Endothelial cell of umbilical vein (primary cell): Measurements from ENCODE around the gene EBLN1. TPM values are rescaled to one million over a fixed set of nuclear protein-coding genes. Genes with fewer than 3 reads are reported as not detected.

Source experiments
- BruUV-seq: library from RNA; stranded (reverse); fragments of 400-500 nt; replicated peaks from 2 replicates; lab custom pipeline; 2021; lab: Mats Ljungman, UMichigan
- CTCF ChIA-PET: fragments of 300-600, 350-600 bp; sonication (Branson Sonifier 250); formaldehyde crosslinking; loops from one replicate; lab custom pipeline; 2021; ENCODE audit warnings: antibody characterized with exemption, inconsistent platforms; lab: Charles Lee
- POLR2A ChIA-PET: fragments of 300-600, 350-600 bp; sonication (Branson Sonifier 250); formaldehyde crosslinking; loops from one replicate; lab custom pipeline; 2021; ENCODE audit warnings: antibody characterized with exemption, inconsistent platforms; lab: Charles Lee
- DNase-seq: peaks from one replicate; pipeline ENCODE4 v3.0.0-alpha.2; 2011; ENCODE audit warnings: low read depth, low spot score
- FAIRE-seq: peaks from 2 replicates; lab custom pipeline; 2011; peaks lifted over from hg19 to GRCh38; lab: Jason Lieb, UNC
- H2AFZ ChIP-seq: 2 replicates; pipeline ENCODE4 v1.6.0; 2012; ENCODE audit warnings: low read depth, low read length, control low read depth, inconsistent platforms
- H3K27ac ChIP-seq: 2 replicates; pipeline ENCODE4 v1.5.1; 2011; ENCODE audit warnings: low read depth, mild to moderate bottlenecking, control low read depth, low read length, moderate library complexity; ENCODE audit not compliant: insufficient read depth
- H3K27me3 ChIP-seq, 2 experiments: 2 replicates each; pipeline versions ENCODE4 v1.6.0 to v1.6.1; 2011; ENCODE audit warnings: low read length in 2 of 2, mixed read lengths in 1 of 2; ENCODE audit not compliant: control insufficient read depth in 2 of 2, insufficient read depth in 2 of 2
- H3K36me3 ChIP-seq, 2 experiments: 2 replicates in 1 of 2; 3 replicates in 1 of 2; pipeline ENCODE4 v1.5.1; 2011; ENCODE audit warnings: low read length in 2 of 2, mild to moderate bottlenecking in 1 of 2, moderate library complexity in 1 of 2; ENCODE audit not compliant: control insufficient read depth in 2 of 2, insufficient read depth in 2 of 2; ENCODE audit errors: extremely low read depth in 1 of 2
- H3K4me1 ChIP-seq: 3 replicates; pipeline ENCODE4 v1.5.1; 2011; ENCODE audit warnings: mild to moderate bottlenecking, low read length; ENCODE audit not compliant: control insufficient read depth, insufficient read depth; ENCODE audit errors: extremely low read depth
- H3K4me2 ChIP-seq: 2 replicates; pipeline ENCODE4 v1.6.1; 2011; ENCODE audit warnings: low read length, control low read depth, mixed read lengths; ENCODE audit not compliant: insufficient read depth
- H3K4me3 ChIP-seq, 3 experiments: fragments of 200-600 bp in 1 of 3; sonication (generic), shearing (Covaris generic) in 1 of 3; replicated peaks in 1 of 3; 2 replicates each; pipeline ENCODE4 v1.5.1; 2011 to 2016; ENCODE audit warnings: control low read depth in 3 of 3, low read length in 3 of 3, mild to moderate bottlenecking in 2 of 3, inconsistent platforms in 1 of 3, low read depth in 1 of 3, moderate library complexity in 1 of 3; ENCODE audit not compliant: insufficient read depth in 1 of 3
- H3K79me2 ChIP-seq: 2 replicates; pipeline ENCODE4 v1.6.0; 2012; ENCODE audit warnings: low read length, inconsistent platforms; ENCODE audit not compliant: control insufficient read depth, insufficient read depth
- H3K9ac ChIP-seq: replicated peaks from 2 replicates; pipeline ENCODE3; 2011; ENCODE audit warnings: low read length, control low read depth; ENCODE audit not compliant: insufficient read depth; ENCODE audit errors: extremely low read depth
- H3K9me1 ChIP-seq: replicated peaks from 3 replicates; pipeline ENCODE4 v1.6.0; 2011; ENCODE audit warnings: mild to moderate bottlenecking, low read length; ENCODE audit not compliant: control insufficient read depth, insufficient read depth; ENCODE audit errors: extremely low read depth
- H3K9me3 ChIP-seq: replicated peaks from 2 replicates; pipeline ENCODE4 v1.5.1; 2012; ENCODE audit warnings: low read length, inconsistent platforms; ENCODE audit not compliant: control insufficient read depth, insufficient read depth
- H4K20me1 ChIP-seq: replicated peaks from 2 replicates; pipeline ENCODE3; 2011; ENCODE audit warnings: mild to moderate bottlenecking, low read length; ENCODE audit not compliant: control insufficient read depth, insufficient read depth; ENCODE audit errors: extremely low read depth
- CTCF ChIP-seq, 2 donors: IDR thresholded peaks; 1 replicate in 1 of 2; 2 replicates in 1 of 2; pipeline ENCODE4 v1.5.1; 2011; ENCODE audit warnings: low read length in 2 of 2, mild to moderate bottlenecking in 2 of 2, moderate library complexity in 2 of 2, control low read depth in 1 of 2, inconsistent platforms in 1 of 2, low read depth in 1 of 2; ENCODE audit not compliant: insufficient read depth in 1 of 2; ENCODE audit errors: extremely low read depth in 1 of 2
- EZH2 ChIP-seq: IDR thresholded peaks from 2 replicates; pipeline ENCODE4 v1.6.1; 2012; ENCODE audit warnings: borderline replicate concordance, low read depth, mild to moderate bottlenecking, moderate library complexity, low read length, inconsistent platforms; ENCODE audit not compliant: severe bottlenecking
- FOS ChIP-seq: IDR thresholded peaks from 2 replicates; pipeline ENCODE4 v1.6.1; 2011; ENCODE audit warnings: mild to moderate bottlenecking, low read length, moderate library complexity, borderline replicate concordance; ENCODE audit not compliant: insufficient read depth
- GATA2 ChIP-seq: IDR thresholded peaks from 2 replicates; pipeline ENCODE4 v1.7.0; 2011; ENCODE audit warnings: low read depth, mild to moderate bottlenecking, moderate library complexity, mixed read lengths, low read length; ENCODE audit not compliant: insufficient read length, insufficient read depth
- JUN ChIP-seq: IDR thresholded peaks from 2 replicates; pipeline ENCODE4 v1.6.1; 2011; ENCODE audit warnings: borderline replicate concordance, low read depth; ENCODE audit not compliant: insufficient read length, insufficient read depth
- MAX ChIP-seq: IDR thresholded peaks from 2 replicates; pipeline ENCODE4 v1.6.1; 2011; ENCODE audit not compliant: insufficient read depth, insufficient read length
- MYC ChIP-seq: IDR thresholded peaks from one replicate; pipeline ENCODE4 v1.6.1; 2011; ENCODE audit warnings: mild to moderate bottlenecking, low read depth, low read length
- POLR2A ChIP-seq: IDR thresholded peaks from 2 replicates; pipeline ENCODE4 v1.6.1; 2012; ENCODE audit warnings: low read depth, mild to moderate bottlenecking, control low read depth, low read length
- POLR2AphosphoS5 ChIP-seq: IDR thresholded peaks from 2 replicates; pipeline ENCODE4 v1.6.1; 2012; ENCODE audit warnings: low read depth, mild to moderate bottlenecking, control low read depth, low read length, moderate library complexity; ENCODE audit not compliant: insufficient read depth
- dilution Hi-C: fragments of 300-500 bp; cut with MboI; formaldehyde crosslinking; loops from one replicate; pipeline ENCODE4 v1.15.0; 2019; ENCODE audit warnings: low sequenced_read_pairs; ENCODE audit not compliant: extremely low pct_ligation_motif_present
- intact Hi-C: fragments of 100-400 bp; cut with micrococcal nuclease; formaldehyde crosslinking; loops from one replicate; pipeline ENCODE4 v1.10.0; 2022
- polyA plus RNA-seq, 4 experiments: library from polyadenylated mRNA; depleted of rRNA in 3 of 4; stranded (reverse) in 3 of 4; unstranded in 1 of 4; fragments of >200 nt; gene quantifications; 2 replicates each; pipeline versions ENCODE4 v1.2.1 to v1.2.3, GENCODE V29; 2011 to 2012; ENCODE audit warnings: missing spikeins in 1 of 4
- total RNA-seq: library from RNA; stranded (reverse); gene quantifications from 2 replicates; pipeline ENCODE4 v1.2.3, GENCODE V29; 2021

EBLN1 gene
- total and polyA plus RNA-seq, 2 donors (not counting 3 experiments of a cell fraction or from before 2014, with no cell fraction given) = not detected

DNA sequence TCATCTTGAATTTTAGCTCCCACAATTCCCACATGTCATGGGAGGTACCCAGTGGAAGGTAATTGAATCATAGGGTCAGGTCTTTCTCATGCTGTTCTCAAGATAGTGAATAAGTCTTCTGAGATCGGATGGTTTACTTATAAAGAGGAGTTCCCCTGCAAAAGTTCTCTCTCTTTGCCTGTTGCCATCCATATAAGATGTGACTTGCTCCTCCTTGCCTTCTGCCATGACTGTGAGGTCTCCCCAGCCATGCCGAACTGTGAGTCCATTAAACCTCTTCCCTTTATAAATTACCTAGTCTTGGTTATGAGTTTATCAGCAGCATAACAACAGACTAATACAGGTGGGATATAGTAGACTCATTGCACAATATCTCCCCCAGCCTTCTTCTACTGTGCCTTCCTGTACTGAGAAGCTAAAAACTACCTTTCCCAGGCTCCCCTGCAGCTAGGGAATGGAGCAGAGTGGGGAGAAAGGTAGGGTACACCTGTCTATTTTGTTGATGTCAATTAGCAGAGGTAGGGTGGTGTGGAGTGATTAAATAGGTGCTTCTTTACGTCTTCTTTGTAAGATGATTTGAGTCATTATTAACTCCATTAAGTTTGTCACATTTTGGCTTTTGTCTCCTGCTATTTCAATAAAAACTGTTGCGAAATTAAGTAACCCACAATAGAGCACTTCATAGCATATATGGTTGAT, 48.2 kb upstream of the EBLN1 start:
- Histone ChIP-seq H4K20me1 (no peaks in the 10 kb centered on the region), H3K4me2 (no peak overlapping the region), H3K4me1 (no peaks in the 10 kb centered on the region), H3K79me2 (no peaks in the 10 kb centered on the region), H3K36me3 (no peaks in the 10 kb centered on the region), H3K27ac (no peak overlapping the region), H2AFZ (no peak overlapping the region), H3K9me1 (no peaks in the 10 kb centered on the region), H3K9me3 (no peaks in the 10 kb centered on the region), H3K4me3 (no peak overlapping the region), H3K27me3 (peaks cover 0 to 6% of the 10 kb centered on the region in 2 experiments), H3K9ac (no peak overlapping the region)
- TF ChIP-seq POLR2AphosphoS5 (no peak), GATA2 (no peak), JUN (no peak), POLR2A (no peak), MYC (no peak), MAX (no peak), EZH2 (no peak), FOS (no peak), CTCF (IDR thresholded peaks at IDR 0.05; ENCODE audit: extremely low read depth in 1 of 2, insufficient read depth in 1 of 2, low read depth in 1 of 2, low read length in 2 of 2) (no peak)
- DNase-seq (no peak), FAIRE-seq (no peak)
- intact Hi-C loops (no loop called here), dilution Hi-C loops (no loop called here)
- ChIA-PET POLR2A (no interaction called here), CTCF (no interaction called here)
- BruUV-seq = no TSS peak
